COLO668 (cell line): ENCODE data around the gene HDAC9.

ENCODE experiments used
- DNase-seq: peaks from one replicate; lab custom pipeline; 2025; ENCODE audit not compliant: unreplicated experiment; lab: John Stamatoyannopoulos, UW

Gene HDAC9

DNA sequence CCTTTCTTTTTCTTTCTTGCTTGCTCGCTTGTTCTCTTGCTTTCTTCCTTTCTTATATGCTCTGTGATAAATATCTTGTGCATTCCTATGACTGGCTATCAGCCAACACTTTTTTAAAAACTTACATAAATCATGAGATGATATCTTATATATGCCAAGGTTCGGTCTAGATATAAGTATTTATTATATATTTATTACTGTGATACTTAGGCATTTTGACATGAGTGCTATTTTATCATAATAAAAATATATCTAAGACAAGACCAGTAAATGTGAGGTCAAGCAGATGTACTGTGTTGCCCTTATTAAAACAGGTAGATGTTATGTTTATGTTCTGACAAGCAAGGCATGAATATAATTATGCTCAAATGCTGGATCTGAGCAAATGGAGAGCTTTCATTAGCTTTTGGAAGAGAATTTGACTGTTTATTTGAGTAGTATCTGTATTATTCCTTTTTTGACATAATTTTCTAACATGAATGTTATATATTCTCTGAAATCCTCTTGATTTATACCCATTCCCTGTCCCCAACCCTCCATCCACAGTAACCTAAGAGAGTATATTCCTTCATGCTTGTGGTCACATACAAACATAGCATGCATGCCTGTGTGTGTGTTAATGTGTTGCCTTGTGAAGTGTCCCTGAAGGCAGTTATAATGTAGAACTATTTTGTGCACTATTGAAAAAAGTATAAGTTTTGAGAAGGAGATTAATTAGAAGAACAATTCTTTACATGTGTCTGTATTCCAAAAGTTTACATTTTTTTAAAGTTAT, 158.0 kb downstream of the HDAC9 start:
- DNase-seq = no peak

DNA sequence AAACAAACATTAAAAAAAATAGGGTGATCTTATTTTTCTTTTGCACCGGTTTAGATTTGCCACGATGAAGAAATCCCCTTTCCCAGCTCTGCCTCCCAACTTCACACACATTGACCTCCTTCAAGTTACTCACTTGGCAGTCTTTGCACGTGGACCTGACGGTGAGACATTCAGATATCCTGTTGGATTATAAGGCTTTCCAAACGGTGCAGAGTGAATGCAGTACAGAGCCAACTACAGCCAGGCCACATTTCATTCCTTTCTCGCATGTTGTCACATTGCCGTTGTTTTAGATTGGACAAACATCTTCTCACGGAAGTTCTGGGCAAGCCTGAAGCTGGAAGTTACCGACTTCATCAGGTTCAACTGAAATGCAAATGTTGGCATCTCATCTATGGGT, 159.2 kb downstream of the HDAC9 start:
- DNase-seq = no peak

DNA sequence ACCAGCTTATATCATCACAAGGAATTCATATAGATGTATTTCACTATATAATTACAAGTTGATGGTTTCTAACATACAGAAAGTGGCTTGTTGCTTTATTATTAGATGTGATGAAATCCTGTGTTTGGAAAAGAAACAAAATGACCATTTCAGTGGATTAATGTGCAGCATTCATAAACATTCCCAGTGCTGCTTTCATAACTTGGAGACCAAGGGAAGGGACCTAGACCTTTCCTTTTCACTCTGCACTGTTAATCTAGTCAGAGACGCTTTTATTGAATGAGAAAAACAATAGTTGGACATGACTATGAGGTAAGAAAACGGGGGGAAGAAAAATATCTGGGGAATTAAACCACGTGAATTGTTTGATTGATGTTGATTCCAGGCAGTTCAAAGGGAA, 160.0 kb downstream of the HDAC9 start:
- DNase-seq = no peak

DNA sequence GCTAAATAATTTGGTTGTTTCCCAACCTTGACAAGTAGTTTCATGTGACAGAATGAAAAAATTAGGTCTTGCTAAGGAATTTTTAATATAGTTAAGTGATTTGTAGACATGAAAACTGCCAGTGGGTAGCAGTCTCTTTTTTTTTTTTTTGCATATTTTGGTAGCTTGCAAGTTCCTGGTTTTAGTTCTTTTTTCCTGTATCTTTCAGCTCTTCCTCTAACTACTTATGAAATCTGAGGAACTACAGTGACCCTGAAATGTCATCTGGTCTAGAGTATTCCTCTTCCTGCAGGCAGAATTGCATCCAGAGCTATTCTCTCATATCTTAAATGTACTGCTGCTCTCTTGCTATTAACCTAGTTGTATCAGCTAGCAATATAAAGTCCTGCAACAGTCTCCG, 160.4 kb downstream of the HDAC9 start:
- no peak for DNase-seq

DNA sequence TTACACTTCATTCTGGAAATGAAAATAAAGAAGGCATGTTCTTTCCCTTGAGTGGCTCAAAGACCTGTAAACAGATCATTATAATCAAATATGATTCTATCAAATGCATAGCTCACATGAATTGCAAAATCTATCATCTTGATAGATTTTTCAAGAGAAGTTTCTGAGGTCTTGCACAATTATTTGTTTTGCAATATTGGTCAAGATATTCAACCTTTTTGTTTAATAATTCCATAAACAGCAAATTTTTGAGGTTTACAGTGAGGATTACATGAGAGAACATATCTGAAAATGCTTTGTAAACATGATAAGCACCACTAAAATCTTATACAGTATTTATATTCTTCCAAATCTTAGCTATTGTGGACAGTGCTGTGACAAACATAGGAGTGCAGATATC, 160.8 kb downstream of the HDAC9 start:
- no peak for DNase-seq

DNA sequence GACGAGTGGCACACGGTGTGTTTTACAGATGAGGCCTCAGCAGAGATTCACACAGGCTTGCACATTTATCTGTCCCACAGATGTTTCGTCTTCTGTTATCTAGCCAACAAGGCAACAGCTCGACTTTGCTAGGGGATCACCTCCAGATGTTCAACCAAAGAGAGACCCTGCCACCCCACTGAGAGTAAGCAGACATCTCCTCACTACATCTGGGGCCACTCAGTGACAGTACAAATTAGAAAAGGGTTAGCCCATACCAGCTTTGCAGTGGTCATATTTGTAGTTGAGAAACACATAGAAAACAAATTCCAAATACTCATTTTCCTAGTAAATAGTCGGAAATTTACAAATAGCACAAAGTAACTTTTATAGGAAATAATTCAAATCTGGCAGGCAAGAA, 164.2 kb downstream of the HDAC9 start:
- no peak for DNase-seq

DNA sequence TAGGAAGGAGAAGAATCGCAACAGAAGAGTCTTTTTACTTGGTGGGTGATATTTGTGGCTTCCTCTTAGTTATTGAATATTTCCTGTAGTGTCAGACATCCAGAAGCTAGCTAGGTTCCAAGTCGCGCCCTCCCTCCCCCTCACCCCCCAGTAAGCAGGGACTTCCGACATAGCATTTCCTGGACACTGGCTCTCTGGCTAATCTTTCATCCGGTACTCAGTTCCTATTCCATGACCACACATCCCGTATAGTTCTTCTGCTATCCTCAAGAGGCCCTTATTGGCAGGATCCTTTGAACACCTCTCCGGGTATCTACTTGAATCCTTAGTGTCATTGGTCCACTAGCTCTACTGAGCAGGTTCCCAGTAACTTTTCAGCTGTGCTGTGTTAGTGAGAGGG, 167.8 kb downstream of the HDAC9 start:
- no peak for DNase-seq

DNA sequence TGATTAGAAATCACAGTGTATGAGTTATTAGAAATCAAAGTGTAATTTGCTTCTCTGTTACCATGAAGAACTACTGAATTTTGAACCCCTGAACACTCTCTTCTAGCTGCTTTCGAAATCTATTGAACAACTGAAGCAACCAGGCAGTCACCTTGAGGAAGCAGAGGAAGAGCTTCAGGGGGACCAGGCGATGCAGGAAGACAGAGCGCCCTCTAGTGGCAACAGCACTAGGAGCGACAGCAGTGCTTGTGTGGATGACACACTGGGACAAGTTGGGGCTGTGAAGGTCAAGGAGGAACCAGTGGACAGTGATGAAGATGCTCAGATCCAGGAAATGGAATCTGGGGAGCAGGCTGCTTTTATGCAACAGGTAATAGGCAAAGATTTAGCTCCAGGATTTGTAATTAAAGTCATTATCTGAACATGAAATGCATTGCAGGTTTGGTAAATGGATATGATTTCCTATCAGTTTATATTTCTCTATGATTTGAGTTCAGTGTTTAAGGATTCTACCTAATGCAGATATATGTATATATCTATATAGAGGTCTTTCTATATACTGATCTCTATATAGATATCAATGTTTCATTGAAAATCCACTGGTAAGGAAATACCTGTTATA, 170.7 kb downstream of the HDAC9 start:
- DNase-seq = peak; percentile 82

DNA sequence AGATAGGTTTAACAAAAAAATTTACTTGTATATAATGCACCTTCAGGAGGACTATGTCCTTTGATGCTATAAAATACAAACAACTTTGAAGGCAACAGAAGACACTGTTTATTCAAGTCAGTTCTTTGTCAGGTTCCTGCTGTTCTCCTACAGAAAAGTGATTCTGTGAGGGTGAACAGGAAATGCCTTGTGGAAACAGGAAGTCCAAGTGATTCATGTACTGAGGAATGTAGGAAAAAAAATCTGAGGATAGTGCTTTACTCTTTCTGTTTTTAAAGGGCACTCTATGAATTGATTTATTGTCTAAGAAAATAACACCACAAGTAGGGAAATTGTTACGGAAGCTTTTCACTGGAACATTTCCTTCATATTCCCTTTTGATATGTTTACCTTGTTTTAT, 171.9 kb downstream of the HDAC9 start:
- DNase-seq = no peak

DNA sequence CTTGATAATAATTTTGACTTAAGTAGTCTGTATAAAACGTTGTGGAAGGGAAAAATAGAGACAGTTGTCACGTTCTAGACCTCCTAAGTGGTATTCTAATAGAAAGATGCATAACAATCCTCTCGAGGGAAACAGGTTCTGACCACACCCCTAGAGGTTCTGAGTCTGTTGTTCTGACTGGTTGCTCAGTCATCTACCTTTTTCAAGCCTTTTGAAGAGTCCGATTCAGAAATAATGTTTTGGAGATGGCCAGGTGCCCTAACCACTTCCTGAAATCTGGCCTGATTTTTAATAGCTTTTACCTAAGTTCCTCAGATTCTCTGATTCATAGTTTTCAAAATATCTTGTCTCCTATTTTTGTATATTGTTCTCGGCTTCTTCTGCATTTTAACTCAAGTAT, 175.6 kb downstream of the HDAC9 start:
- DNase-seq = no peak

DNA sequence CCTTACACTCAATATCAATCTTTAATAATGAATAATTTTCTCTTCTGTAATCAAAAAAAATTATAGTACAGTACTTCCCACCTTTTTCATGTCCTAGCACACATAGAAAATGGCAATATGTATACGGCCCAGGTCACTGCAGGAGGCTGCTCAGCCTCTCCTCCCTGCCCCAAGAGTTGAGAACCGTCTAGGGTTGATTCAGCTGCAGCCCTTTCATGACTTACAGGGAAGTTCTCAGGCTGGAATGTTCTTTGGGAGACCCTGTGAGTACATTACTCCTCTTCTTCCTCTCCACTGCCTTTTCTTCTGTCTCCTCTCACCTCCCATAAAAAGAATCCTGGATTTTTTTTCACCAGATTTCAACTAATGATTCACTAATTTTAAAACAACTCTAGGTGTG, 180.0 kb downstream of the HDAC9 start:
- no peak for DNase-seq

DNA sequence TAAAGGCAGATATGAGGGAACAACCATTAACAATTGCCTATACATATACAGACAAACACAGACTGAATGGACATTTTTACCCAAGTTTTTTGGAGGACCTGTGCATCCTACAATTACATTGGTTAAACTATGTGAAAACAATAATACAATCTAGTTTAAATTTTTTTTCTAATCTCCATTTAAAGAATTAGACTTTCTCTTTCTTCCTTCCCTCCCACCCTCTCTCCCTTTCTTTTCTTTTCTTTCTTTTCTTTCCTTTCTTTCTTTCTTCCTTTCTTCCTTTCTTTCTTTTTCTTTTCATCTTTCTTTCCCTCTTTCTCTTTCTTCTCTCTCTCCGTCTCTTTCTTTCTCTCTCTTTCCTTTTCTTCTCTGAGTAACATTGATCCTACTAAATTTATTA, 183.7 kb downstream of the HDAC9 start:
- no peak for DNase-seq

DNA sequence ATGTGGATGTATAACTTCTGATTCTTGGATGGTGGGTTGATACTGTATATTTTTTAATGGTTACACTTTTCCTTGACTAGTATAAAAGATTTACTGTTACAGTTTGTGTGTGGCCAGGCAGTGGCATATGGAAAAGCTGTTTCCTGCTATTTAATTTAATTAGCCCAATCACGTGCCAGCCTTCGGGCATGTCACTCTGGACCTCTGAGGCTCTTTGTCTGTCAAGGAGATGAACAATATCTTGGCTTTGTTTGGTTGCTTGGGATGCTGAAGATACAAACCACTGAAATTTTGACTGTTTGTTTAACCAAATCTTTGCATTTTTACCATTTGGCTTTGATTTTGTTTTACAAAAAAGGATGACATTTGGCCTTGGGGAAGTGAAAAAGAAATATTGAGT, 185.0 kb downstream of the HDAC9 start:
- no peak for DNase-seq

DNA sequence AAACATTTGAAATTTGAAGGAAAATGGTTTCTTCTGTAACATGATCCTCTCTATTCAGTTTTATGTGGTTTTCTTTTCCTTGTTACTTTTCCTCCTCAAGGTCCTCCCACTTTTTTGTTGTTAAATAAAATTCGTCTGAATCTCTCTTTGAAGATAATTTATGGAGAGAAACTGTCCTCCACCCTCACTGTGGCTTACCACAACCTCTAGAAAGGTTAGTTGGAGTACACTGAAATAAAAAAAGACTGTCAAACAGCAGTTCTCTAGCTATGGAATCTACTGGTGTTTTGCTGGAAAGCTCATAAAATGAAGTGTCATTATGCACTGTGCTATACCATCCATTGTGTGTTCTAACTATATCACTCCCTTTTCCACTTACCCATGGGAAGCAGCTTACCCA, 189.4 kb downstream of the HDAC9 start:
- DNase-seq = no peak

DNA sequence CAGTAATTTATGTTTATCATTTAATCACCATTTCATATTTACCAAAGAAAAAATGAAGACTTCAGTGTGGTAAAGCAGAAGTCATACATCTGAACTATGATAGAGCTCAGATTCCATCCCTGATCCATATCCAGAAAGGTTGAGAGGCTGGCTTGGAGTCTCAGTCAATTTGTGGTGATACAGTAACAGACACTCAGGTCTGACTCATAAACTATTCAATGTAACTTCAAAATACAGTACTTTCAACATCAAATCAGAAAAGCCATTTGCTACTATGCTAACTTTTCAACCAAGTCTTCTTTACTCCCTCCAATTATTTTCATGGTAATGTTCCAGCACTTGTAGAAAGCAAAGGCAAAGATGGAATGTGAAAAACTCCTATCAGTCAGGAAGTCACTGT, 190.4 kb downstream of the HDAC9 start:
- no peak for DNase-seq

DNA sequence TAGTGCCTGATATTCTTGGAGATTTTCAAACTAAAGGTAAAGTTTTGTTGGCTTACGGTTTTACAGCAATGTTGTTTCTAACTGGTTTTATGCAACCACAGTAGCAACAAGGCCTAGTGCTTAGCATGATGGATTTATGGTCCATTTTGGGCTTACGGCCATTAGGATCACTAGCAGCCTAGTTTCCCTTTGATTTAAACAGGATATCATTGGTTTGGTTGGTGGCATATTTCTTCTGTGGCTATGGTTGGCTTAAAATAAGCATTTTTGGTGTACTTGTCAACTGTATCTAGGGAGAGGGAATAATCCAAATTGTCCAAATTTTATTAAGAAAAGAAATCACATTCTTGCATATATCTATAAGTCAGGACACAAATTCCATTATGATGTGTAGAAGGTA, 194.0 kb downstream of the HDAC9 start:
- no peak for DNase-seq

DNA sequence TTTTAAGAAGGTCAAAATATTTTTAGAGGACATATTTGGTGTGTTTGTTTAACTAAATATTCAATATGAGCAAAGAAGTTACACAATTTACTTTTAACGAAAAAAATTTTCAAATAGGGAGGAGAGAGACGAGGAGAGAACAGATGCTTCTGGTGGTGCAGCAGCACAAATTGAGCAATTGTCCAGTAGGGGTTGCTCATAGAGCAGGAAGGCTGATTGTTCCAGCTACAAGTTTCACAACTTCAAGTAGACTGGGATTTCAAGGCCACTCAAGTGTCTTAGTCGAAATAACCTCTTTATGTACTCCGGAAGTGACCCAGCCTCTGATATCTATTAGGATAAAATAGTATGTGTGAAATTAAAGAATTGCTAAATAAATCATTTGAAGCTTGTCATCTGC, 197.9 kb downstream of the HDAC9 start:
- DNase-seq = no peak

DNA sequence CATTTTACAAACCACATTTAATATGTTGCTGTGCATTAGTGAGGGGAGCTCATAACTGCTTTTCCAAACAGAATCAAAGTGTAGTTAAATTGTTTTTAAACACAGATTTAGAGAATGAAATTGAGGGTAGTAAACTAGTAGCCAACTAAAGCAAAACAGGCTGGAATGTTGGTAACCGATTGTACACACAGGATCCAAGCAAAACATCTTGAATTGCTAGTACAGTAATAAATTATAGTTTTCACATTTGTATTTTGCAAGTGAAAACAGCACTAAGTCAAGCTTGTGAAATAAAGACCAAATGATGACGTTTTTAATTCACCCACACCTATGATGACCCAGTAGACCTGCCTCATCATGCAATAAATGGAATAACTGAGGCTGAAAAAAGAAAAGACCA, 198.3 kb downstream of the HDAC9 start:
- DNase-seq = no peak

DNA sequence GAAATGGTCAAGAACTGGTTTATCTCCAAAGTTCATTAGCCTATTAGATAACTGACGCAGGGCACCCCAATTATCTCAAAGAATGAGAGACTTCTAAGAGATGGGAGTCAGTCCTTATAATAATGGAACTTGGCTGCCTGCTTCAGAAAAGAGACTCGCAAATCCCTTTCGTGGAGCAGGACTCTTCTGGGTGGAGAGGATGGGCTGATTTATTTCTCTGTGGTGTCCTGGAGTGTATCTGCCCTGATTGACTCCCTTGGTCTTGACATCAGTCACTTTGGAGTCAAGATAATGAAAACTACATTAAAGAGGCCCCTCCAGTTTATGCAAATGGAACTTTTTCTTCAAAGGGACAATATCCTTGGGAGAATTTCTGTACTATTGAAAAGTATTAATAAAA, 198.9 kb downstream of the HDAC9 start:
- no peak for DNase-seq

DNA sequence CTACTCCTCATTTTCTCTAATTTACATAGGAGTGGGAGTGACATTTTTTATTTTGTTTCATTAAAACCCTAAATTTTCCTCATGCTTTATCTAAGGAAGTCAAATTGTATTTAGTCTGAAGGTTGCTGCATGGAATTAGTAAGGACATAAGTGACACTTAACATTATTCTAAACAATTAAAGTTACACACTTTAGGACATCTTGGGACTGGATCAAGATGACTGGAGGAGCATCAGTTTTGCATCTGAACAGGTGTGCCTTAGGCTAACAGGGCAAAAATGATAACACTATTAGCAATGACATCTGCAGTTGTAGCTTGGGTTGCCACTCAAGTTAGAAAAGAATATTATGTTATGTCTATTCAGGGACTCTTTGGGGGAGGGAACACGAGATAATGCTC, 199.4 kb downstream of the HDAC9 start:
- no peak for DNase-seq

DNA sequence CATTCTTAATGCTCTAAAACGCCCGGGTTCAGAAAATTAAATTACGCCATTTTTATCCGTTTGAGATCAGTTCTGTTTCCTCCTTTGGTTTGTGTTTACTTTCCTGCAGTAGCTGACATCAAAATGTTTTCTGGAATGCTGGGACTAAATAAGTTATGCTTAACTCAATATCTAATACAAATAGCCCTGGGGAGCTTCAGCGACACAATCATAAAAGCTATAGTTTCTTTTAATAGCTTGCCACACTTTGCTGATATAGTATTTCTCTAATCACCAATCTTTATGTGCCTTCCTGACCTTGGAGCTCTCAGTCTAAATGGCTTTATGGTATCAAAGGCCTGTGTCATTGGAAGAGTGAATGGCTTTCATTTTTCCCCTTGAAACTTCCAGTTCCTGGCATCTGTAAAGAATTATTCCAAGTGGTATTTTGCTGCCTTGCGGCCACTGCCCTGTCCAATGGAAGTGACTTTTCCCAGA, 202.7 kb downstream of the HDAC9 start:
- no peak for DNase-seq

DNA sequence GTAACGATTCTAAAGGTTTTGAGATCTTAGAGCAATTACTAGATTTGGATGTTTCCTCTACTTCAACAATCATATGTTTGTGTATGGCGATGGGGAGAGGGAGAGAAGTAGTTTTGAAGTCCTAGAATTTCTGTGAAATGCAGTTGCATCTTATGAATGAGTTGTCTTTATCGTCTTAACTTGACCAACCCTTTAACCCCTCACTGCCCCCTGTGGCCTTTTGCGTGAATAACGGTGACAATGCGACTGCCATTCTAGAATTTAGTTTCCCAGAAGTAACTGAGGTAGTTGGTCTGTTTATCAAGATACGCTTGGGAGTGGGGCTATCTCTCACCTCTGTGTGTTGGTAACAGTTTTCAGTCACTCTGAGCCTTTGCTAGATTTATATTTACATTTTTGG, 204.6 kb downstream of the HDAC9 start:
- no peak for DNase-seq
